ENCODE data around the gene FAM184B. TPM values are rescaled to one million over a fixed set of nuclear protein-coding genes. Genes with fewer than 3 reads are reported as not detected.

FAM184B gene
- total and polyA plus RNA-seq, 2 of the 4 experiments (the other 2 are of a cell fraction): 0.07 to 0.18 TPM

DNA sequence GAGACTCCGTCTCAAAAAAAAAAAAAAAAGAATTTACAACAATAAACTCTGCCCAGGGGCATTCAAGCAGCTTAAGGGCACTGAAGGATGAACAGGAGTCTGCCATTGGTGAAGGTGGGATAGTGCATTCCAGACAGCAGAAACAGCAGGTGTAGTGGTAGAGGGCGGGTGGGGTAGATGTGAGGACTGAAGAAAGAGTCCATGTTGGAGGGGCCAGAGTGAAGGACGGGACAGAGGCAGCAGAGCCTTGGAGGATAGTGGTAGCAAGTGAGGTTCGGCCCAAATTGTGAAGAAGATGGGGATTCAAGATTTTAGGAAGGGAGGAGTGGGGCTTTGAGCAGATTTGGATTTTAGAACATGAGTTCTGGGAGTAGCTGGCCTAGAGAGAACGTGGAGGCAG is 91.3 kb downstream of the FAM184B start:
- H3K14ac ChIP-seq (replicated peaks; ENCODE audit: low read depth, low read length): no peak overlapping the region
- H3K56ac ChIP-seq (ENCODE audit: extremely low read depth, insufficient read depth, low read length): no peak overlapping the region
- no peak overlapping the region for H3K23ac ChIP-seq (ENCODE audit: low read depth, low read length)
- no peak overlapping the region for H4K91ac ChIP-seq (ENCODE audit: insufficient read depth, low read depth, low read length)
- no peaks in the 10 kb centered on the region for H3K36me3 ChIP-seq (ENCODE audit: control insufficient read depth, insufficient read depth, low read length)
- no peak overlapping the region for H4K8ac ChIP-seq (ENCODE audit: low read depth in 2 of 2, low read length in 2 of 2)
- H2BK15ac ChIP-seq (ENCODE audit: low read depth, low read length): no peak overlapping the region
- H3K4me1 ChIP-seq (ENCODE audit: control insufficient read depth, insufficient read depth, low read length): no peaks in the 10 kb centered on the region
- H2AFZ ChIP-seq (replicated peaks; ENCODE audit: low read length, poor library complexity): no peak overlapping the region
- dilution Hi-C loops (cut with HindIII; ENCODE audit: low sequenced_read_pairs, unreplicated experiment): no loop called here
- ChIA-PET CTCF (no interaction called here), POLR2A (ENCODE audit: unreplicated experiment) (no interaction called here)
- no peak overlapping the region for H2AK9ac ChIP-seq (replicated peaks; ENCODE audit: low read depth, low read length, poor library complexity)
- intact Hi-C loops (cut with micrococcal nuclease): no loop called here
- WGBS, 2 experiments (ENCODE audit: extremely low coverage in 2 of 2, insufficient read length in 1 of 2): 56% methylated on average over 3 of the region's 5 CpGs; no CpG with 5 or more reads in 1 of the 2 experiments
- H3K4me2 ChIP-seq (ENCODE audit: low read depth, low read length): no peak overlapping the region
- no peaks in the 10 kb centered on the region for H4K20me1 ChIP-seq (ENCODE audit: insufficient read depth, low read length)
- no peak overlapping the region for H2BK20ac ChIP-seq (ENCODE audit: low read depth, low read length)
- in situ Hi-C loops (cut with MboI; ENCODE audit: low sequenced_read_pairs): no loop called here
- ATAC-seq (ENCODE audit: low read depth): no peak
- no peak overlapping the region for H3K4me3 ChIP-seq (ENCODE audit: insufficient read depth, low read depth, low read length)
- H4K5ac ChIP-seq (ENCODE audit: low read depth, low read length): no peak overlapping the region
- TF ChIP-seq, protein P1, sequence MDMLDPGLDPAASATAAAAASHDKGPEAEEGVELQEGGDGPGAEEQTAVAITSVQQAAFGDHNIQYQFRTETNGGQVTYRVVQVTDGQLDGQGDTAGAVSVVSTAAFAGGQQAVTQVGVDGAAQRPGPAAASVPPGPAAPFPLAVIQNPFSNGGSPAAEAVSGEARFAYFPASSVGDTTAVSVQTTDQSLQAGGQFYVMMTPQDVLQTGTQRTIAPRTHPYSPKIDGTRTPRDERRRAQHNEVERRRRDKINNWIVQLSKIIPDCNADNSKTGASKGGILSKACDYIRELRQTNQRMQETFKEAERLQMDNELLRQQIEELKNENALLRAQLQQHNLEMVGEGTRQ (IDR thresholded peaks at IDR 0.05; ENCODE audit: low read depth, low read length): no peak
- TF ChIP-seq SMC3 (IDR thresholded peaks at IDR 0.05; ENCODE audit: low read depth, low read length): no peak
- TF ChIP-seq RAD21 (IDR thresholded peaks at IDR 0.05; ENCODE audit: low read length): no peak
- TF ChIP-seq MAZ (IDR thresholded peaks at IDR 0.05; ENCODE audit: borderline replicate concordance, low read depth, low read length): no peak
- no peak for TF ChIP-seq FOS (IDR thresholded peaks at IDR 0.05; ENCODE audit: low read depth, low read length)
- TF ChIP-seq MAFK (IDR thresholded peaks at IDR 0.05; ENCODE audit: low read depth, low read length): no peak
- TF ChIP-seq, protein P2, sequence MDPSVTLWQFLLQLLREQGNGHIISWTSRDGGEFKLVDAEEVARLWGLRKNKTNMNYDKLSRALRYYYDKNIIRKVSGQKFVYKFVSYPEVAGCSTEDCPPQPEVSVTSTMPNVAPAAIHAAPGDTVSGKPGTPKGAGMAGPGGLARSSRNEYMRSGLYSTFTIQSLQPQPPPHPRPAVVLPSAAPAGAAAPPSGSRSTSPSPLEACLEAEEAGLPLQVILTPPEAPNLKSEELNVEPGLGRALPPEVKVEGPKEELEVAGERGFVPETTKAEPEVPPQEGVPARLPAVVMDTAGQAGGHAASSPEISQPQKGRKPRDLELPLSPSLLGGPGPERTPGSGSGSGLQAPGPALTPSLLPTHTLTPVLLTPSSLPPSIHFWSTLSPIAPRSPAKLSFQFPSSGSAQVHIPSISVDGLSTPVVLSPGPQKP (IDR thresholded peaks at IDR 0.05; ENCODE audit: borderline replicate concordance, low read depth, low read length): no peak
- TF ChIP-seq, protein P3, sequence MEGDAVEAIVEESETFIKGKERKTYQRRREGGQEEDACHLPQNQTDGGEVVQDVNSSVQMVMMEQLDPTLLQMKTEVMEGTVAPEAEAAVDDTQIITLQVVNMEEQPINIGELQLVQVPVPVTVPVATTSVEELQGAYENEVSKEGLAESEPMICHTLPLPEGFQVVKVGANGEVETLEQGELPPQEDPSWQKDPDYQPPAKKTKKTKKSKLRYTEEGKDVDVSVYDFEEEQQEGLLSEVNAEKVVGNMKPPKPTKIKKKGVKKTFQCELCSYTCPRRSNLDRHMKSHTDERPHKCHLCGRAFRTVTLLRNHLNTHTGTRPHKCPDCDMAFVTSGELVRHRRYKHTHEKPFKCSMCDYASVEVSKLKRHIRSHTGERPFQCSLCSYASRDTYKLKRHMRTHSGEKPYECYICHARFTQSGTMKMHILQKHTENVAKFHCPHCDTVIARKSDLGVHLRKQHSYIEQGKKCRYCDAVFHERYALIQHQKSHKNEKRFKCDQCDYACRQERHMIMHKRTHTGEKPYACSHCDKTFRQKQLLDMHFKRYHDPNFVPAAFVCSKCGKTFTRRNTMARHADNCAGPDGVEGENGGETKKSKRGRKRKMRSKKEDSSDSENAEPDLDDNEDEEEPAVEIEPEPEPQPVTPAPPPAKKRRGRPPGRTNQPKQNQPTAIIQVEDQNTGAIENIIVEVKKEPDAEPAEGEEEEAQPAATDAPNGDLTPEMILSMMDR (conservative IDR thresholded peaks at IDR 0.05; ENCODE audit: low read depth, low read length): no peak
- no peak for TF ChIP-seq MXI1 (IDR thresholded peaks at IDR 0.05; ENCODE audit: borderline replicate concordance, low read depth, low read length)
- TF ChIP-seq CHD1 (IDR thresholded peaks at IDR 0.05; ENCODE audit: low read depth, low read length): no peak
- TF ChIP-seq RCOR1 (IDR thresholded peaks at IDR 0.05; ENCODE audit: insufficient replicate concordance, low read length): no peak
- no peak for TF ChIP-seq RFX5 (IDR thresholded peaks at IDR 0.05; ENCODE audit: low read depth, low read length)
- TF ChIP-seq NFE2L2 (IDR thresholded peaks at IDR 0.05; ENCODE audit: low read depth, low read length): no peak
- TF ChIP-seq BHLHE40 (IDR thresholded peaks at IDR 0.05; ENCODE audit: low read depth, low read length): no peak
- no peak for TF ChIP-seq CEBPB (IDR thresholded peaks at IDR 0.05; ENCODE audit: low read depth, low read length)
- no peak for TF ChIP-seq POLR2A (IDR thresholded peaks at IDR 0.05; ENCODE audit: low read depth, low read length)
- H3K9me1 ChIP-seq (ENCODE audit: insufficient read depth, low read length): no peaks in the 10 kb centered on the region
- no peak overlapping the region for H2BK5ac ChIP-seq (ENCODE audit: low read depth, low read length, poor library complexity, severe bottlenecking)
- no peak for DNase-seq
- no peak overlapping the region for H3K27ac ChIP-seq (ENCODE audit: insufficient read depth, low read length)
- H3K4ac ChIP-seq (ENCODE audit: low read depth, low read length): no peak overlapping the region
- H2BK120ac ChIP-seq (ENCODE audit: low read depth, low read length): no peak overlapping the region
- no peaks in the 10 kb centered on the region for H3K27me3 ChIP-seq (ENCODE audit: control insufficient read depth, insufficient read depth, low read length)
- no peak overlapping the region for H3K9ac ChIP-seq (ENCODE audit: low read depth, low read length)
- no peak overlapping the region for H3K18ac ChIP-seq (ENCODE audit: low read depth, low read length)
- H3K79me1 ChIP-seq (ENCODE audit: low read depth in 1 of 2, low read length in 2 of 2): no peaks in the 10 kb centered on the region
- no TSS peak for BruUV-seq (replicated peaks)
- no peak overlapping the region for H2AK5ac ChIP-seq (ENCODE audit: low read depth, low read length)
- no peaks in the 10 kb centered on the region for H3K9me3 ChIP-seq (ENCODE audit: control insufficient read depth, insufficient read depth, low read length)
